ENCODE data around the gene BBOX1.
"Not testable (repeated sequence)": the region's sequence is repeated elsewhere in the genome, so short reads cannot be mapped to it uniquely, and the experiment has no call there.

The BBOX1 gene

DNA sequence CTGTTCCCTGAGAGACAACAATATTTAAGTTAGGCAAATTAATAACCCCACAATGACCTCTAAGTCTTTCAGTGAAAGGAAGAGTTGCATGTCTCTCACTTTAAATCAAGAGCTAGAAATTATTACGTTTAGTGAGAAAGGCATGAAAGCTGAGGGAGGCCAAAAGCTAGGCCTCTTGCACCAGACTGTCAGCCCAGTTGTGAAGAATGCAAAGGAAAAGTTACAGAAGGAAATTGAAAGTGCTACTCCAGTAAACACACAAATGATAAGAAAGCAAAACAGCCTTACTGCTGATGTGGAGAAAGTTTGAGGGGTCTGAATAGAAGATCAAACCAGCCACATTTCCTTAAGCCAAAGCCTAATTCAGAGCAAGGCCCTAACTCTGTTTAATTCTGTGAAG lies 45.0 kb downstream of the BBOX1 start:
- no peak for DNase-seq

DNA sequence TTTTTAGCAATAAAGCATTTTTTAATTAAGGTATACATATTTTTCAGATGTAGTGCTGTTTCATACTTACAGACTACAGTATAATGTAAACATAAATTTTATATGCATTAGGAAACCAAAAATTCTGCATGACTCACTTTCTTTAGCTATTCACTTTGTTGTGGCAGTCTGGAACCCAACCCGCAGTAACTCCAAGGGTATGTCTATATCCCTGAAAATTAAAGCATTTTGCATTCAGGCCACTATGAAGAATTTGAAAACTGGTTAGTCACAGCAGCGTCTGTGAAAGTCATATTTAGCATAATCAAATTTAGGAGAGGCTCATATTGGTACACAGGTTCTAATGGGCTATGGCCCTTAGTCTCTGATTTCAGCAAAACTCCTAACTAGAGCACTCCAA lies 46.8 kb downstream of the BBOX1 start:
- DNase-seq, result peak; percentile 90

DNA sequence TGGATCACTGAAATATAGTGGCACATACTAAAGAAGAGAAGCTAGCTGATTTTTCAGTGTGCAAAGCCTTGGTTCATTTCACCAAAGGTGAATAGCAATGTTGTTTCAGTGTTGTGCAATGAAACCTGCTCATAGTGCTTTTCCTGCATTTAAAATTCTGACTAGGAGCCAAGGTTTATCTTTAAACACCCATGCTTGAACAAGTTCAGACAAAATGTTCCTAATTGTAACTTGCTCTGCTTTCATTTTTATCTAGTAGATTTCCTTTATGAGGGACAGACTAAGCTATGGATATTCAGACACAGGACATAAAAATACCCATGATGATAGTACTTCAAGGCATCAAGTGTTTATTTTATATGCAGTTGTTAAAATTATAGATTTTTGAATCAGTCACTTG lies 47.7 kb downstream of the BBOX1 start:
- no peak for DNase-seq

DNA sequence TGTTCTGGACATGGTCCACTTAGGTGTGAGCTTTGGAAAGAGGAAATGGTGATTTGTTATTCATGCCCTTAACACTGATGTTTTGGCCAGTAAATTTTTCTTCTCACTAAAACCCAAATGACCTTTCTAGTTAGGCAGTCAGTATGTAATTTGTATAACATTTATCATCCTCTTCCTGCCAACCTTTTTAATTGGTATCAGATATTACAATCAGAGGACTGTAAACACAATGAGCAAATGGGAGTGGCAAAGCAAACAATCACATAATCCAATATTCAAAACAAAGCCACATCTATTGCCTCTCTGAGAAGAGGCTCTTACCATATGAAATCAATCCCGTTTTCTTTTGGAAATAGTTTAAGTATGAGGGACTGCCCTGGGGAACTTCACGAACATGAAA lies 49.1 kb downstream of the BBOX1 start:
- DNase-seq, result no peak

DNA sequence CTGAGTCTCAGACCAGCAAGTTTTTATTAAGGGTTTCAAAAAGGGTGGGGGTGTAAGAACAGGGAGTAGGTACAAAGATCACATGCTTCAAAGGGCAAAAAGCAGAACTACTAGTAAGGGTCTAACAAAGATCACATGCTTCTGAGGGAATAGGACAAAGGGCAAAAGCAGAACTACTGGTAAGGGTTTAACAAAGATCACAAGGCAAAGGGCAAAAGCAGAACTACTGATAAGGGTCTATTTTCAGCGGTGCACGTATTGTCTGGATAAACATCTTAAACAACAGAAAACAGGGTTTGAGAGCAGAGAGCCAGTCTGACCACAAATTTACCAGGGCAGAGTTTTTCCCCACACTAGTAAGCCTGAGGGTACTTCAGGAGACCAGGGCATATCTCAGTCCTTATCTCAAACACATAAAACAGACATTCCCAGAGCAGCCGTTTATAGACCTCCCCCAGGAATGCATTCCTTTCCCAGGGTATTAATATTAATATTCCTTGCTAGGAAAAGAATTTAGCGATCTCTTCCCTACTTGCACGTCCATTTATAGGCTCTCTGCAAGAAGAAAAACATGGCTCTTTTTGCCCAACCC lies 49.8 kb downstream of the BBOX1 start:
- not testable (repeated sequence) for DNase-seq

DNA sequence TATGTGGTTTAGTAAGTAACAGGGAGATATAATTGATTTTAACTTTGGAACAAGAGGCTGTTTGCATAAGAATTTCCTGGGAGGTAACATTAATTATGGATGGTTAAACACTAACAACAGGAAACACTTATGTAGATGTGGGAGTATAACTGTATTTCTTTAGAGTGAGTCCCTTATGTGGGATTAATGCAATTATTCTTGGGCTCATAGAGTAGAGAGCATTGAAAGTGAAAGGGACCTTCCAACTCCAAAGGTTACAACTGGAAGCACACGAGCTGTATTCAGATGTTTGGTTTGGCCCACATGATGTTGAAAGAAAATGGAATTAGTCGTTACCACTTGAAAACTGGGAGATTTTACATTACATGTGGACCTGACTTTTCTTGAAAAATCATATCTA lies 53.5 kb downstream of the BBOX1 start:
- no peak for DNase-seq

- no peak for DNase-seq
These were observed 54.4 kb downstream of the BBOX1 start for GRCh38 chr11:27095059-27095458.

GRCh38 chr11:27095887-27096286 lies 55.3 kb downstream of the BBOX1 start:
- DNase-seq, result no peak

DNA sequence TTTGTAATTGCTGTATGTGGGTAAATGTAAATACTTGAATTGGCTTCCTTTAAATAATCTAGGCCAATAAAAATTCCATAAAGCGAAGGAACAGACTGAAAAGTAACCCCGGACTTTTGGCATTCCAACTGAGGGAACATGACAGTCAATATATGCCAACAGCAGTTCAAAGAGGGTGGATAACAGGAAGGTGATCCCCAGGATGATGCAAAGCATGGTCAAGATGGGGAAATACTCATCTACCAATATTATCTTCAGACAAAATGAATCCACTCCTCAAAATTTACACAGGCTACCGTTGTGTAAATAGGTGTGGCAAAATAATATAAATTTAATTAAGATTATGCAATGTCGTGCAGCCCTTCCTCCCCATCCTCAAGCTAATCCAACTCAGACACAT lies 56.9 kb downstream of the BBOX1 start:
- no peak for DNase-seq

DNA sequence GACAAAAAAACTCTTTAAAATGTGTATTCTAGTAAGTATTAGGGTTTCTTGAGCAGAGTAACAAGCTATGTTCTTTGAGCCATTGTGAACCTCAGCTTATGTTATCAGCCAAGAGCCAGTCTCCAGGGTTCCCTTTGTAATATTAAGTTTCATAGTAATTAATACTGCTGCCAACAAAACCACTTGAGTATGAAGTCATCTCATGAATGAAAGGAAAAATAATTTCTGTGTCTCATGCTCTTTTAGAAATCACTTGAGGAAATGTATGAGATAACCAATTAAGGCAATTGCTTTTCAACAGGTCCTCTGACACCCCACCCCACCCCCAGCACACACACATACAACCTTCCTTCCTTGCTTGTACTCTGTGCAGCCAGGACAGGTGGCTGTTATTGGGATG lies 59.9 kb downstream of the BBOX1 start:
- DNase-seq, result no peak

- DNase-seq, result no peak
These were observed 66.9 kb downstream of the BBOX1 start for GRCh38 chr11:27107548-27107947.

DNA sequence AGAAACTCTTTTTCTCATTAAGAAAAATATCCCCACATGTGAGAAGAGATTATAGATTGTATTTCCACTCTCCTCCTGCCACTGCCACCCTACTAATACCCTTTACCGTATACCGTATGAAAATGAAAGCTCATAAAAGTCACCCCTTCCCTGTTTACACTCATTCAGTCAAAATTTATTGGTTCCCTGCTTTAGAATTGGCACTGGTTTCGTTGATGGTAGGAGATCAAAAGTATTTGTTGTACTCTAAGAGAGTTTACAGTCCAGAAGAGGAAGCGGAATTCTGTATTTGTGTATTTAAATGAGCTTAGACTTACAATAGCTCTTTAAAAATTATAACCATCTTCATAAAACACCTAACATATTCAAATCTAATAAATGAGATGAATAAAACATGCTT lies 68.2 kb downstream of the BBOX1 start:
- no peak for DNase-seq

DNA sequence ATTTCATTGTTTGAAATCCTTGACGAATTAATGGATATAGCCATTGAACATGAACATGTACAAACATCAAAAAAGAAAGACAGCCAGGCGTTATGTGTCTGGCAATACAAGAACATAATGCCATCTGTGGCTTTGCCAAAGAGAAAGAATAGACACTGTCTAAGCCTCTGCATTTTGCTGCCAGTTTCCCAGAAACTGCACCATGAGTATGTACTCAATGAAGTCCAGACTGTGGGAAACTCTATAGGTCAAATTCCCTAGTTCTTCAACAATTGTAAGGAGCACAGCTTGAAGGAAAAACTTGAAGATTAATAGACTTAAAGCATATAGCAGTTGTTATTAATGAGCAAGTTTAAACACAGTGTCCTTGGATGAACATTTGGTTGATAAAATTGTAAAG lies 71.3 kb downstream of the BBOX1 start:
- DNase-seq, result no peak

GRCh38 chr11:27112946-27113345 lies 72.3 kb downstream of the BBOX1 start:
- DNase-seq, result peak; percentile 60

GRCh38 chr11:27115051-27115650 lies 74.5 kb downstream of the BBOX1 start:
- DNase-seq, result peak; percentile 73

DNA sequence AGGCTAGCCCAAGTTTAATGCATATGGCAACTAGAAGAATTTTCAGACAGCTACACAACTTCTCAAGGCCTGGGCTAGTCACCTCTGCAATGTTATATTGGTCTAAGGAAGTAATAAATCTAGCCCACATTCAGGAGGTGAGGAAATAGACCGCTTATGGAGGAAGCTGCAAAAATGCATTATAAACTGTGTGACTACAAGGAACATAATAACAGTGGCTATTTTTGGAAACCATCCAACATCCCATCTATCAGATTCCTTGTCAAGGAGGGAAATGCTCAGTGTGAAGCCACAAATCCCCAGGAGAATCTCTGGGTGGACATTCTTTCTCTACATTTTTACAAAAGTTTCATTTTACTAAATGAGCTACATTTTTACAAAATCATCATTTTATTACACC lies 76.1 kb downstream of the BBOX1 start:
- DNase-seq, result peak; percentile 99

DNA sequence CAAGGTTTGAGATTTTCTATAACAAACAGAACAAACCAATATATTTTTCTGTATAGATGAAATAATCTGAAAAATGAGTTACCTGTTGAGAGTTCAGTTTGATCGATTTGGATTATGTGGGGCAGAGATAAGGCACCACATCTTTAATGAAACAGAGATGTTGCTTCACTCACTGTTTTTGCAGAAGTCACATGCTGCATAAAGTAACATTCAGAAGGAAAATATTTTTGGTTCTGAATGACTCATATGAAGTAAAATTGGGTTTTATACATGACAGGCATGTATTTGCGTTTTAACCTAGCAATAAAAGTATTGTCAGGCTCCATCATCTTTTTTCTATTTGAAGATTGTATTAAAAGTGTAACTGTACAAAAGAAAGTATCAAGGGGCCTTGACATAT lies 77.8 kb downstream of the BBOX1 start:
- DNase-seq, result no peak

DNA sequence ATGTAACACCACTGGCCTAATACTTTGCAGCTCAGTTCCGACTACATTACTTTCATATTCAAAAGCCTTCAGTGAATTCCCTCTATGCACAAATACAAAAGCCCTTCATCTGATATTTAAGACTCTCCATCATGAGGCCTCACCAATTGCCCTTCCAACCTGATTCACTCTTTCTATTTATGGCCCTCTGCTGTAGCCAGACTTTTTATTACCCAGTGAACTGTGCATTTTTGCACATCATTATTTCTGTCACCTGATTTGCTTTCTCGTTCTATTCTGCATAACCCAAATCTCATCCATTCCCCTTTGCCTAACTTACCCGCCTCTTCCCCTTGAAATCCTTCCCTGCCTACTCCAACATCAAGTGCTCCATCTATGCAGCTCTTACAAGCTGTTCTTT lies 78.3 kb downstream of the BBOX1 start:
- DNase-seq, result no peak

DNA sequence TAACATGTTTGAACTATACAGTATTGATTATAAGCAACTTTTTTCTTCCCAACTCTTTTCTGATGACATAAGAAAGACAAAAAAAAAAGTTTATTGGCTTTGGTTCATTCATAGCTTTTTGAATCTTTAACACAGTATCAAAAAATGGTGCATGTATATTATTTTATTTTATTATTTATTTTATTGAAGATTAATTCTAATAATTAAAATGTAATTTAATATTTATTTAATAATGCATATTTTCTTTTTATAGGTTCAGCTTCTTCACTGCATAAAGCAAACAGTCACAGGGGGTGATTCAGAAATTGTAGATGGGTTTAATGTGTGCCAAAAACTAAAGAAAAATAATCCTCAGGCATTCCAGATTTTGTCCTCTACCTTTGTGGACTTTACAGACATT lies 78.8 kb downstream of the BBOX1 start:
- no peak for DNase-seq

DNA sequence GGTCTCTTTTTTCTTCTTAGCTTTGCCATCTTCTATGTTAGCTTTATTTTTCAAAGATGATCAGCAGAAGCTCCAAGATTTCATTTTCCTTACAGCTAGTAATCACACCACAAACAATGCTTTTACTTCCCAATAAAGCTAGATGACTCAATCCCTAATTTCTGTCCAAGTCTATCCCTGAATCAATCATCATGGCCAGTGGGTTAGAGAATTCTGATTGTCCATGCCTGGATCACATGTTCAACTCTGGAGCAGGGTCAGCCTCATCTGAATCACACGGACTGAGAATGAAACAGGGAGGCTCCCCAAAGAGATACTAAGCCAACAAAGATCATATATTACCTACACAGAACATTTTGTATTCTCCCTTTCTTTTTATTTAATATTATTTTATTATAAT lies 79.6 kb downstream of the BBOX1 start:
- DNase-seq, result peak; percentile 62

DNA sequence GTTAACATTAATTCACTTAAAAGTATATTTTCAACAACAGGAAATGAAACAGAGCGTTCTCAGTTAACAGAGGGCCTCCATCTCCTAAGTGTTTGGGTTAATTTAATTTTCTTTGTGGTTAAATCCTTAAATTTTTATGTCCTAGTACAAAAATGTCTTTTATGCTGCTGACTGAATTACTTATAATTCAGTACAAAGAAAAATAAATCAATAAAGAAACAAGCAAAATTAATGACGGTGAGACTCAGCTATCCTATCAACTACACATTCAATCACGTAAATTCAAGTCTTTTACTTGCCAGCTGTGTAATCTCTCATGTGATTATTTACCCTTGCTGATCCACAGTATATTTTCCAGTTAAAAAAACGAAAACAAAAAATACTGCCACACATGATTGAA lies 81.4 kb downstream of the BBOX1 start:
- no peak for DNase-seq

DNA sequence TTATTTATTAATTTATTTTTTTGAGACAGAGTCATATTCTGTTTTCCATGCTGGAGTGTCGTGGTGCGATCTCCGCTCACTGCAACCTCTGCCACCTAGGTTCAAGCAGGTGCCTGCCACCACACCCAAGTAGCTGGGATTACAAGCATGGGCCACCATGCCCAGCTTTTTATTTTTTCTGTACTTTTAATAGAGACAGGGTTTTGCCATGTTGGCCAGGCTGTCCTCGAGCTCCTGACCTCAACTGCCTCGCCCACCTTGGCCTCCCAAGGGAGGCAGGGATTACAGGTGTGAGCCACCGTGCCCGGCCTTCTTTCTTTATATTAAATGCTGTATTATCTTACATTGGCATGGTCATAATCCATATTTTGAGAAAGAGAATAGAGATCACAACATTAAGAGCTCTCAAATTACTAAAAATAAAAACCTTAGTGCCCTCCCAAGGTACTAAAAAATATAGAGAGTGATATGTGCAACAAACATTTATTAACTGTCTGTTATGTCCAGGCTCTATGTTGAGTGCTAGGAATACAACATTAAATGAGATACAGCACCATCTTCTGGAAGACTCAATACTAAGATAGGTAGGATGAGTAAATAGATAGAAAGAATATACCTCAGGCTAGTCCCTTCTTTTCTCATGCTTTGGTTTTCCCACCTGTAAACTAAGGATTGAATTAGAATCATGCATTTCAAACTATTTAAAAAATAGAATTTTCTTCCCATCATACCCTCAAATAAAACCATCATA lies 84.1 kb downstream of the BBOX1 start:
- DNase-seq, result peak; percentile 62

GRCh38 chr11:27129686-27130085 lies 89.1 kb downstream of the BBOX1 start:
- peak; percentile 59 for DNase-seq

DNA sequence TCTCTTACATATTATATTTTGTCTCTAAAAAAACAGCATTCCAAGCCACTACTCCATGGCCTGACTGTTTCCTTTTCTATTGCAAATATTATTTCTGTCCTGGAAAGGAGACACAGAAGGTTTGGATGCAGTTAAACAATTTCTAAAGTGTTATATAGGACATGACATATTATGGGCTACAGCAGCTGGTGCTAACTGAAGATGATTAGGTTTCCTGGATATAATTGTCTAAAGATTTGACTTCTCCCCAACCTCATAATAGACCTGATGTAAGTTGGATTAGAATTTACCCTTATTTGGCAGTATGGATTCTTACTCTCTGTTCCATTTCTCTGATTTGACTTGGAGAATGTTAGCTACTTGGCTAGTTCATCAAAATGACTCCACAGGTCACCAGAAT lies 90.2 kb downstream of the BBOX1 start:
- DNase-seq, result no peak

DNA sequence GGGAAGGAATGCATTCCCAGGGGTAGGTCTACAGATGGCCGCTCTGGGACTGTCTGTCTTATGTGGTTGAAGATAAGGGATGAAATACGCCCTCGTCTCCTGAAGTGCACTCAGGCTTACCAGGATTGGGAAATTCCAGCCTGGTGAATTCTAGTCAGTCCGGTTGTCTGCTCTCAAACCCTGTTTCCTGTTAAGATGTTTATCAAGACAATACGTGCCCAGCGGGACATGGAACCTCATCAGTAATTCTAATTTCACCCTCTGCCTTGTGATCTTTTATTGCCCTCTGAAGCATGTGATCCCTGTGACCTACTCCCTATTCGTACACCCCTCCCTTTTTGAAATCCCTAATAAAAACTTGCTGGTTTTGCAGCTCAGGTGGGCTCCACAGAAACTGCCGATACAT lies 95.3 kb downstream of the BBOX1 start:
- not testable (repeated sequence) for DNase-seq
